Measurements from ENCODE around the gene RPP14.

The RPP14 gene

DNA sequence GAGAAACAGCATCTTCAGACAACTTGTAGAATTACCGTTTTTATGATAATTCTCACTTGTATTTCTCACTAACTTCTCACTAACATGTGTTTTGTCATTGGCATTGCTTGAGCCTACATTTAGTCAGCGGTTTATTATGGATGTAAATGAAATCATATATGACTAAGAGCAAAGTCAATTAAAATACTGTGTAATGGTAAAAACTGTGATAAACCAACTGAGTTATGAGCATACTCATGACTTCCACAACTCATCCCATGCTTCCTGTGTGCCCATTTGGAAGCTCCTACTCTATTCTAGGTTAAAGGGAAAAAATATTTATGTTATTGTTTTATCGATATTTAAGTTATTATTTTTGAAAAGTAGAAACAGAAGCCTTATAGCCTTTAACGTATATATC, 39.4 kb downstream of the RPP14 start:
- no peaks in the 10 kb centered on the region for H3F3A ChIP-seq (ENCODE audit: insufficient read depth, low read length)
- no peaks in the 10 kb centered on the region for H3K4me1 ChIP-seq (ENCODE audit: low read length)
- H3K9ac ChIP-seq (ENCODE audit: low read length) = no peak overlapping the region
- H3K79me2 ChIP-seq (ENCODE audit: low read length) = peaks cover 4% of the 10 kb centered on the region; the same call in 1 of the 2 replicates
- no peaks in the 10 kb centered on the region for H3K9me3 ChIP-seq (replicated peaks; ENCODE audit: insufficient read depth, low read length)
- TF ChIP-seq EZH2phosphoT487 (IDR thresholded peaks at IDR 0.05; ENCODE audit: low read length) (no peak), EZH2 (optimal IDR thresholded peaks at IDR 0.05; ENCODE audit: low read depth, low read length) (no peak)
- TF ChIP-seq, protein P1, sequence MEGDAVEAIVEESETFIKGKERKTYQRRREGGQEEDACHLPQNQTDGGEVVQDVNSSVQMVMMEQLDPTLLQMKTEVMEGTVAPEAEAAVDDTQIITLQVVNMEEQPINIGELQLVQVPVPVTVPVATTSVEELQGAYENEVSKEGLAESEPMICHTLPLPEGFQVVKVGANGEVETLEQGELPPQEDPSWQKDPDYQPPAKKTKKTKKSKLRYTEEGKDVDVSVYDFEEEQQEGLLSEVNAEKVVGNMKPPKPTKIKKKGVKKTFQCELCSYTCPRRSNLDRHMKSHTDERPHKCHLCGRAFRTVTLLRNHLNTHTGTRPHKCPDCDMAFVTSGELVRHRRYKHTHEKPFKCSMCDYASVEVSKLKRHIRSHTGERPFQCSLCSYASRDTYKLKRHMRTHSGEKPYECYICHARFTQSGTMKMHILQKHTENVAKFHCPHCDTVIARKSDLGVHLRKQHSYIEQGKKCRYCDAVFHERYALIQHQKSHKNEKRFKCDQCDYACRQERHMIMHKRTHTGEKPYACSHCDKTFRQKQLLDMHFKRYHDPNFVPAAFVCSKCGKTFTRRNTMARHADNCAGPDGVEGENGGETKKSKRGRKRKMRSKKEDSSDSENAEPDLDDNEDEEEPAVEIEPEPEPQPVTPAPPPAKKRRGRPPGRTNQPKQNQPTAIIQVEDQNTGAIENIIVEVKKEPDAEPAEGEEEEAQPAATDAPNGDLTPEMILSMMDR (IDR thresholded peaks at IDR 0.05; ENCODE audit: low read length) = no peak
- no peaks in the 10 kb centered on the region for H3K9me2 ChIP-seq (replicated peaks; ENCODE audit: insufficient read depth, low read length)
- no peaks in the 10 kb centered on the region for H4K20me1 ChIP-seq (ENCODE audit: insufficient read depth, low read length)
- H3K4me3 ChIP-seq (ENCODE audit: low read length) = no peak overlapping the region
- H3K4me2 ChIP-seq (ENCODE audit: low read depth, low read length) = no peak overlapping the region
- no peaks in the 10 kb centered on the region for H3K36me3 ChIP-seq (replicated peaks; ENCODE audit: insufficient read depth, low read length)
- H2AFZ ChIP-seq (ENCODE audit: low read length) = no peak overlapping the region
- DNase-seq = no peak
- no peak overlapping the region for H3K27ac ChIP-seq (ENCODE audit: low read length)
- no peaks in the 10 kb centered on the region for H3K27me3 ChIP-seq (replicated peaks; ENCODE audit: insufficient read depth, low read length)

DNA sequence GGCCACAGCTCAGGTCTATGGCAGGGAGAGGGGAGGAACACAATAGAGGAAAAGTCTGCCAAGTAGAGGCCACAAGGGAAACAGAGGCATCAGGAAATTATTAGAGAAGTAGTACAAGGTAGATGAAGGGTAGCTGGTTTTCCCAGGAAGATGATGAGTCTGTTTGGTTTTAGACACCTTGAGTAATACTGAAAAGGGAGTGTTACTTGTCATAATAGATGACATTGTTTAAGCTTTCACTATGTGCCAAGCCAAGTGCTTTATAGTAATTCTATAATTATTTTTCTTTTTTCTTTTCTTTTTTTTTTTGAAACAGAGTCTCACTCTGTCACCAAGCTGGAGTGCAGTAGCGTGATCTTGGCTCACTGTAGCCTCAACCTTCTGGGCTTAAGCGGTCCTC, 40.3 kb downstream of the RPP14 start:
- peaks cover 4% of the 10 kb centered on the region; the same call in 1 of the 2 replicates for H3K79me2 ChIP-seq (ENCODE audit: low read length)
- no peak overlapping the region for H3K4me3 ChIP-seq (ENCODE audit: low read length)
- H3F3A ChIP-seq (ENCODE audit: insufficient read depth, low read length) = no peaks in the 10 kb centered on the region
- H3K4me2 ChIP-seq (ENCODE audit: low read depth, low read length) = no peak overlapping the region
- H3K27ac ChIP-seq (ENCODE audit: low read length) = no peak overlapping the region
- no peak for TF ChIP-seq EZH2 (optimal IDR thresholded peaks at IDR 0.05; ENCODE audit: low read depth, low read length)
- TF ChIP-seq, protein P1 (IDR thresholded peaks at IDR 0.05; ENCODE audit: low read length) = no peak
- TF ChIP-seq EZH2phosphoT487 (IDR thresholded peaks at IDR 0.05; ENCODE audit: low read length) = no peak
- DNase-seq = no peak
- H3K27me3 ChIP-seq (replicated peaks; ENCODE audit: insufficient read depth, low read length) = no peaks in the 10 kb centered on the region
- H3K9me2 ChIP-seq (replicated peaks; ENCODE audit: insufficient read depth, low read length) = no peaks in the 10 kb centered on the region
- no peaks in the 10 kb centered on the region for H3K4me1 ChIP-seq (ENCODE audit: low read length)
- no peaks in the 10 kb centered on the region for H3K9me3 ChIP-seq (replicated peaks; ENCODE audit: insufficient read depth, low read length)
- no peaks in the 10 kb centered on the region for H4K20me1 ChIP-seq (ENCODE audit: insufficient read depth, low read length)
- no peak overlapping the region for H2AFZ ChIP-seq (ENCODE audit: low read length)
- H3K9ac ChIP-seq (ENCODE audit: low read length) = no peak overlapping the region
- no peaks in the 10 kb centered on the region for H3K36me3 ChIP-seq (replicated peaks; ENCODE audit: insufficient read depth, low read length)

DNA sequence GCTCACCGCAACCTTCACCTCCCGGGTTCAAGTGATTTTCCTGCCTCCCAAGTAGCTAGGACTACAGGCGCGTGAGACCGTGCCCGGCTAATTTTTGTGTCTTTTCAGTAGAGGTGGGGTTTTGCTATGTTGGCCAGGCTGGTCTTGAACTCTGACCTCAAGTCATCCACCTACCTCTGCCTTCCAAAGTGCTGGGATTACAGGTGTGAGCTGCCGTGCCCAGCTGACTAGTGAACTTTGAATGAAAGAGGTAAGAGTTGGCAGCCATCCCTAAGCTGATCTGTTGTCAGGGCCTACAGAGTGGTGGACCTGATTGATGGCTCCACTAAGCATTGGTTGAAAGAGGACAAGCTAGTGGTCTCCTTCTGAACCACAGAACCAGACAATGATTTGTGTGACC, 41.9 kb downstream of the RPP14 start:
- TF ChIP-seq, protein P1 (IDR thresholded peaks at IDR 0.05; ENCODE audit: low read length) = no peak
- no peak for TF ChIP-seq EZH2 (optimal IDR thresholded peaks at IDR 0.05; ENCODE audit: low read depth, low read length)
- no peak for TF ChIP-seq EZH2phosphoT487 (IDR thresholded peaks at IDR 0.05; ENCODE audit: low read length)
- Histone ChIP-seq H4K20me1 (ENCODE audit: insufficient read depth, low read length) (no peaks in the 10 kb centered on the region; the same call in 1 of the 2 replicates), H3K9me2 (replicated peaks; ENCODE audit: insufficient read depth, low read length) (no peaks in the 10 kb centered on the region), H3K27me3 (replicated peaks; ENCODE audit: insufficient read depth, low read length) (no peaks in the 10 kb centered on the region), H3K27ac (ENCODE audit: low read length) (no peak overlapping the region), H3K36me3 (replicated peaks; ENCODE audit: insufficient read depth, low read length) (no peaks in the 10 kb centered on the region), H2AFZ (ENCODE audit: low read length) (no peak overlapping the region), H3K4me2 (ENCODE audit: low read depth, low read length) (no peak overlapping the region), H3K9ac (ENCODE audit: low read length) (no peak overlapping the region), H3K4me1 (ENCODE audit: low read length) (no peaks in the 10 kb centered on the region), H3F3A (ENCODE audit: insufficient read depth, low read length) (no peaks in the 10 kb centered on the region), H3K9me3 (replicated peaks; ENCODE audit: insufficient read depth, low read length) (no peaks in the 10 kb centered on the region), H3K79me2 (ENCODE audit: low read length) (peaks cover 4% of the 10 kb centered on the region; the same call in 1 of the 2 replicates), H3K4me3 (ENCODE audit: low read length) (no peak overlapping the region)
- no peak for DNase-seq
